ENCODE results near the gene KCTD14. TPM values are rescaled to one million over a fixed set of nuclear protein-coding genes. Genes with fewer than 3 reads are reported as not detected.
"Not testable (repeated sequence)": the region's sequence is repeated elsewhere in the genome, so short reads cannot be mapped to it uniquely, and the experiment has no call there.

KCTD14 gene
- total RNA-seq, 2 donors from 2014 or later, result 19.5 to 19.7 TPM

- intact Hi-C loops (cut with DNase I), result loop anchor here (10.0 kb wide), 1 partner anchor 169 kb away; the partner anchor contains the start of genes AAMDC and RSF1
These were observed 29.2 kb downstream of the KCTD14 start for GRCh38 chr11:77993902-77994301.

GRCh38 chr11:77990981-77991380, 32.1 kb downstream of the KCTD14 start:
- TF ChIP-seq, protein P1, sequence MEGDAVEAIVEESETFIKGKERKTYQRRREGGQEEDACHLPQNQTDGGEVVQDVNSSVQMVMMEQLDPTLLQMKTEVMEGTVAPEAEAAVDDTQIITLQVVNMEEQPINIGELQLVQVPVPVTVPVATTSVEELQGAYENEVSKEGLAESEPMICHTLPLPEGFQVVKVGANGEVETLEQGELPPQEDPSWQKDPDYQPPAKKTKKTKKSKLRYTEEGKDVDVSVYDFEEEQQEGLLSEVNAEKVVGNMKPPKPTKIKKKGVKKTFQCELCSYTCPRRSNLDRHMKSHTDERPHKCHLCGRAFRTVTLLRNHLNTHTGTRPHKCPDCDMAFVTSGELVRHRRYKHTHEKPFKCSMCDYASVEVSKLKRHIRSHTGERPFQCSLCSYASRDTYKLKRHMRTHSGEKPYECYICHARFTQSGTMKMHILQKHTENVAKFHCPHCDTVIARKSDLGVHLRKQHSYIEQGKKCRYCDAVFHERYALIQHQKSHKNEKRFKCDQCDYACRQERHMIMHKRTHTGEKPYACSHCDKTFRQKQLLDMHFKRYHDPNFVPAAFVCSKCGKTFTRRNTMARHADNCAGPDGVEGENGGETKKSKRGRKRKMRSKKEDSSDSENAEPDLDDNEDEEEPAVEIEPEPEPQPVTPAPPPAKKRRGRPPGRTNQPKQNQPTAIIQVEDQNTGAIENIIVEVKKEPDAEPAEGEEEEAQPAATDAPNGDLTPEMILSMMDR (IDR thresholded peaks at IDR 0.05), result no peak
- Histone ChIP-seq H3K36me3 (peaks cover 10% of the 10 kb centered on the region), H3K9ac (ENCODE audit: low read depth in 2 of 2, low read length in 2 of 2) (no peak overlapping the region), H3K9me3 (no peaks in the 10 kb centered on the region), H3K27me3 (no peaks in the 10 kb centered on the region), H3K4me3 (no peak overlapping the region), H3K27ac (no peak overlapping the region), H3K4me1 (no peaks in the 10 kb centered on the region)
- intact Hi-C loops (cut with DNase I), result loop anchor here (10.0 kb wide), 1 partner anchor 166 kb away; the partner anchor contains the start of genes AAMDC and RSF1
- no peak for DNase-seq

More at GRCh38 chr11:77993902-77994301, 29.2 kb downstream of the KCTD14 start:
- H3K27me3 ChIP-seq, result no peaks in the 10 kb centered on the region
- H3K4me3 ChIP-seq, result peak overlapping the region; percentile 69
- H3K4me1 ChIP-seq, result no peaks in the 10 kb centered on the region
- peaks cover 5% of the 10 kb centered on the region for H3K36me3 ChIP-seq
- DNase-seq, result no peak
- peak overlapping the region; percentile 65 for H3K27ac ChIP-seq
- peak overlapping the region; percentile 44 to 63 for H3K9ac ChIP-seq (ENCODE audit: low read depth in 2 of 2, low read length in 2 of 2)
- H3K9me3 ChIP-seq, result no peaks in the 10 kb centered on the region
- TF ChIP-seq, protein P1 (IDR thresholded peaks at IDR 0.05), result no peak

GRCh38 chr11:77986456-77986855, 36.6 kb downstream of the KCTD14 start:
- H3K9me3 ChIP-seq; H3K4me3 ChIP-seq; H3K27ac ChIP-seq; H3K27me3 ChIP-seq; intact Hi-C loops (cut with DNase I); H3K9ac ChIP-seq (ENCODE audit: low read depth in 2 of 2, low read length in 2 of 2); H3K4me1 ChIP-seq; DNase-seq: not testable (repeated sequence)
- H3K36me3 ChIP-seq, result peaks cover 10% of the 10 kb centered on the region

DNA sequence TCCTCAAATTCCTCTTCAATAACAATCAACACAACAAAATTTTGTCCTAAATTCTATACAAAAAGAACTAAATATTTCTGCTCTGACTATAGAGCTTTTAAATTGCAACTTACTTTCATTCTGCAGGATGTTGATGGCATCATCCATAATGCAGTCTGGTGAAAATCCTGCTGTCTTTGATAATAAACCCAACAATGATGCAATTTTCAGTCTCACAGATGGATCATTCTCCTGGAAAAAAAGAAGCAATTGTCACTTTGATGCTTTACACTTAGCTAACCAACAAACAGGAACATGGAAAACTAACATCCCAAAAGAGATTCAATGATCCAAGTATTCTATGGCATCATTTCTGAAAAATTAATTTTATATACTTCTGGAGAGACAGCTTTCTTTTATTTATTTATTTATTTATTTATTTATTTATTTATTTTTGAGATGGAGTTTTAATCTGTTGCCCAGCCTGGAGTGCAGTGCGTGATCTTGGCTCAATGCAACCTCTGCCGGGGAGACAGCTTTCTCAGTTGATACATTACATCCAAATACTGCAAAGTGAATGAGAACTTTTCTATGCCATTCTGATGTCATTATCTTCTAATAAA, 41.6 kb downstream of the KCTD14 start:
- Histone ChIP-seq H3K9me3 (no peaks in the 10 kb centered on the region), H3K27me3 (no peaks in the 10 kb centered on the region), H3K4me1 (no peaks in the 10 kb centered on the region), H3K36me3 (no peaks in the 10 kb centered on the region), H3K27ac (no peak overlapping the region), H3K9ac (ENCODE audit: low read depth in 2 of 2, low read length in 2 of 2) (no peak overlapping the region), H3K4me3 (no peak overlapping the region)
- no peak for DNase-seq
- intact Hi-C loops (cut with DNase I), result no loop called here
- TF ChIP-seq, protein P1 (IDR thresholded peaks at IDR 0.05), result no peak

GRCh38 chr11:77968337-77968736, 54.7 kb downstream of the KCTD14 start:
- Histone ChIP-seq H3K4me1 (no peaks in the 10 kb centered on the region), H3K9ac (ENCODE audit: low read depth in 2 of 2, low read length in 2 of 2) (no peak overlapping the region), H3K27ac (no peak overlapping the region), H3K36me3 (no peaks in the 10 kb centered on the region), H3K4me3 (no peak overlapping the region), H3K27me3 (no peaks in the 10 kb centered on the region), H3K9me3 (no peaks in the 10 kb centered on the region)
- DNase-seq, result no peak
- intact Hi-C loops (cut with DNase I), result no loop called here
- TF ChIP-seq, protein P1 (IDR thresholded peaks at IDR 0.05), result no peak

- no peak overlapping the region for H3K9ac ChIP-seq (ENCODE audit: low read depth in 2 of 2, low read length in 2 of 2)
- no peaks in the 10 kb centered on the region for H3K9me3 ChIP-seq
- no peaks in the 10 kb centered on the region for H3K27me3 ChIP-seq
- intact Hi-C loops (cut with DNase I), result no loop called here
- no peaks in the 10 kb centered on the region for H3K36me3 ChIP-seq
- H3K4me1 ChIP-seq, result no peaks in the 10 kb centered on the region
- no peak overlapping the region for H3K4me3 ChIP-seq
- TF ChIP-seq, protein P1 (IDR thresholded peaks at IDR 0.05), result no peak
- no peak for DNase-seq
- H3K27ac ChIP-seq, result no peak overlapping the region
These were observed 55.3 kb downstream of the KCTD14 start for GRCh38 chr11:77967753-77968152.
